K562 (cell line): Measurements from ENCODE around the gene TJP3. TPM values are rescaled to one million over a fixed set of nuclear protein-coding genes. Genes with fewer than 3 reads are reported as not detected.

Experiments
- ATAC-seq: fragments of 200-7000 bp; cut with Tn5 transposase; 3 replicates; pipeline ENCODE4 v1.9.1; 2020; ENCODE audit warnings: moderate library complexity
- BruUV-seq: library from RNA; stranded (reverse); fragments of 400-500 nt; replicated peaks from 2 replicates; lab custom pipeline; 2021; lab: Mats Ljungman, UMichigan
- CTCF ChIA-PET: fragments of 300-600 bp; formaldehyde crosslinking; extraction: SDS; loops from one replicate; lab custom pipeline; 2021; ENCODE audit warnings: low intra/inter-chr PET ratio; lab: Yijun Ruan, JAX
- POLR2A ChIA-PET: fragments of 300-600, 350-650 bp; sonication (Branson Sonifier 250); formaldehyde crosslinking; extraction: SDS; loops from one replicate; lab custom pipeline; 2021; ENCODE audit warnings: antibody characterized with exemption, inconsistent platforms; lab: Yijun Ruan, JAX
- DNase-seq, 4 experiments: peaks; one replicate each; pipeline versions ENCODE4 v3.0.0 to v3.0.0-alpha.2; 2011 to 2018; ENCODE audit warnings: low spot score in 3 of 4, mixed read lengths in 3 of 4; ENCODE audit errors: extremely low read depth in 1 of 4
- FAIRE-seq: peaks from 2 replicates; lab custom pipeline; 2011; peaks lifted over from hg19 to GRCh38; lab: Jason Lieb, UNC
- H2AFZ ChIP-seq: 2 replicates; pipeline ENCODE4 v1.6.0; 2011; ENCODE audit warnings: low read depth, low read length, control low read depth, inconsistent platforms
- H3K27ac ChIP-seq: fragments of 200-600 bp; 3 replicates; pipeline ENCODE4 v1.8.0; 2011; ENCODE audit warnings: low read depth, mild to moderate bottlenecking, control low read depth, inconsistent platforms, low read length, moderate library complexity, mixed read lengths; ENCODE audit errors: extremely low read depth
- H3K27me3 ChIP-seq, 2 experiments: fragments of 300-600 bp in 1 of 2; 2 replicates in 1 of 2; 3 replicates in 1 of 2; pipeline versions ENCODE4 v1.6.0 to v1.8.0; 2011; ENCODE audit warnings: inconsistent platforms in 2 of 2, low read length in 2 of 2, mild to moderate bottlenecking in 1 of 2, mixed read lengths in 1 of 2, moderate library complexity in 1 of 2; ENCODE audit not compliant: control insufficient read depth in 2 of 2, insufficient read depth in 2 of 2
- H3K36me3 ChIP-seq: fragments of 300-600 bp; 3 replicates; pipeline ENCODE4 v1.8.0; 2011; ENCODE audit warnings: mild to moderate bottlenecking, low read length, inconsistent platforms; ENCODE audit not compliant: control insufficient read depth, insufficient read depth
- H3K4me1 ChIP-seq, 2 experiments: fragments of 200-600 bp in 1 of 2; replicated peaks in 1 of 2; 2 replicates in 1 of 2; 3 replicates in 1 of 2; pipeline versions ENCODE4 v1.5.1 to v1.8.0; 2011; ENCODE audit warnings: inconsistent platforms in 2 of 2, low read length in 2 of 2, mild to moderate bottlenecking in 1 of 2, mixed read lengths in 1 of 2, moderate library complexity in 1 of 2; ENCODE audit not compliant: control insufficient read depth in 2 of 2, insufficient read depth in 2 of 2
- H3K4me2 ChIP-seq: 2 replicates; pipeline ENCODE4 v1.6.1; 2011; ENCODE audit warnings: low read length, control low read depth, inconsistent platforms, mixed read lengths; ENCODE audit not compliant: insufficient read depth
- H3K4me3 ChIP-seq: fragments of 200-600 bp; sonication (generic), shearing (Covaris generic); 2 replicates; pipeline ENCODE4 v1.5.1; 2016; ENCODE audit warnings: control low read depth, inconsistent platforms
- H3K79me2 ChIP-seq: fragments of 200-600 bp; 3 replicates; pipeline ENCODE4 v1.8.0; 2011; ENCODE audit warnings: low read length, inconsistent platforms; ENCODE audit not compliant: control insufficient read depth, insufficient read depth
- H3K9ac ChIP-seq, 2 experiments: 2 replicates each; pipeline versions ENCODE4 v1.6.0 to v1.6.1; 2011; ENCODE audit warnings: low read depth in 2 of 2, low read length in 2 of 2, control low read depth in 1 of 2, inconsistent platforms in 1 of 2, mild to moderate bottlenecking in 1 of 2, mixed read lengths in 1 of 2; ENCODE audit not compliant: insufficient read depth in 1 of 2
- H3K9me1 ChIP-seq: one replicate; pipeline ENCODE4 v1.6.0; 2011; ENCODE audit warnings: inconsistent platforms, mild to moderate bottlenecking, low read length, moderate library complexity; ENCODE audit not compliant: control insufficient read depth, insufficient read depth
- H3K9me3 ChIP-seq: replicated peaks from 2 replicates; pipeline ENCODE4 v1.5.1; 2011; ENCODE audit warnings: low read depth, low read length, inconsistent platforms; ENCODE audit not compliant: control insufficient read depth, insufficient read depth
- H4K20me1 ChIP-seq: replicated peaks from 2 replicates; pipeline ENCODE4 v1.6.1; 2011; ENCODE audit warnings: low read length, inconsistent platforms, mixed read lengths; ENCODE audit not compliant: control insufficient read depth, insufficient read depth
- DIDO1 ChIP-seq: fragments of 450-650 bp; IDR thresholded peaks from 2 replicates; pipeline ENCODE4 v1.6.1; 2016; ENCODE audit warnings: low read depth, missing biosample characterization, missing genetic modification characterization
- DNMT1 ChIP-seq: fragments of 450-650 bp; IDR thresholded peaks from 2 replicates; pipeline ENCODE4 v1.6.1; 2016; ENCODE audit warnings: antibody characterized with exemption, mild to moderate bottlenecking
- EP300 ChIP-seq: IDR thresholded peaks from 2 replicates; pipeline ENCODE4 v1.6.1; 2012; ENCODE audit warnings: low read length, improper control_type of control experiment
- FOS ChIP-seq: IDR thresholded peaks from 3 replicates; pipeline ENCODE4 v1.6.1; 2011; ENCODE audit not compliant: insufficient read length; ENCODE audit errors: extremely low read depth
- LARP7 ChIP-seq: fragments of 450-650 bp; IDR thresholded peaks from 2 replicates; pipeline ENCODE4 v1.6.1; 2016
- POLR2A ChIP-seq: fragments of 450-650 bp; conservative IDR thresholded peaks from 2 replicates; pipeline ENCODE4 v1.6.1; 2016
- PYGO2 ChIP-seq: fragments of 450-650 bp; IDR thresholded peaks from 2 replicates; pipeline ENCODE4 v1.6.1; 2016; ENCODE audit warnings: mild to moderate bottlenecking, missing genetic modification characterization, moderate library complexity, missing compliant biosample characterization
- RBBP5 ChIP-seq: fragments of 200-600 bp; sonication (generic); IDR thresholded peaks from 2 replicates; pipeline ENCODE4 v1.6.1; 2012; ENCODE audit warnings: borderline replicate concordance, mild to moderate bottlenecking, low read length, control low read depth, inconsistent platforms; ENCODE audit not compliant: insufficient read depth, poor library complexity, severe bottlenecking
- WHSC1 ChIP-seq: IDR thresholded peaks from one replicate; pipeline ENCODE4 v1.6.1; 2012; ENCODE audit warnings: low read length, control low read depth, inconsistent platforms
- ZEB2 ChIP-seq: fragments of 450-650 bp; IDR thresholded peaks from 2 replicates; pipeline ENCODE4 v1.6.1; 2016
- ZNF507 ChIP-seq: conservative IDR thresholded peaks from 2 replicates; pipeline ENCODE4 v1.6.1; 2017; ENCODE audit warnings: missing genetic modification characterization, missing compliant biosample characterization
- ZNF583 ChIP-seq: fragments of 250-450 bp; sonication (Bioruptor Pico); IDR thresholded peaks from 2 replicates; pipeline ENCODE4 v1.4.0; 2020
- ZNF589 ChIP-seq: fragments of 200-800 bp; sonication (Bioruptor generic); IDR thresholded peaks from 2 replicates; pipeline ENCODE4 v1.6.1; 2016; ENCODE audit warnings: low read depth, missing genetic modification characterization, missing compliant biosample characterization
- ZNF76 ChIP-seq: fragments of 250-450 bp; sonication (Bioruptor Pico); IDR thresholded peaks from 2 replicates; pipeline ENCODE4 v1.4.0; 2020; ENCODE audit warnings: mild to moderate bottlenecking, moderate library complexity, borderline replicate concordance
- WGBS: fragments of 100-300 bp; shearing (Covaris generic); methylation state at CpG from one replicate; pipeline ENCODE4 v1.1.6; 2016; ENCODE audit warnings: low coverage, mixed read lengths; ENCODE audit not compliant: insufficient coverage; ENCODE audit errors: missing lambda C conversion rate; 5-methylcytosine and 5-hydroxymethylcytosine counted together
- in situ Hi-C: fragments of 300-500 bp; cut with MboI; formaldehyde crosslinking; loops from 4 replicates; pipeline ENCODE4 v1.15.0; 2018; ENCODE audit warnings: inconsistent platforms, mixed read lengths
- intact Hi-C: fragments of 100-400 bp; cut with micrococcal nuclease; formaldehyde crosslinking; loops from 2 replicates; pipeline ENCODE4 v1.14.2; 2022
- polyA plus RNA-seq, 8 experiments: library from polyadenylated mRNA; depleted of rRNA in 4 of 8; stranded (reverse) in 5 of 8; unstranded in 3 of 8; fragments of >200 nt; fragmentation: Nextera tagmentation in 2 of 8; fragmentation: Illumina TruSeq in 1 of 8; extraction: Ambion mirVana in 2 of 8; extraction: Trizol in 1 of 8; gene quantifications; 2 replicates each; pipeline versions ENCODE4 v1.2.1 to v1.2.3, GENCODE V29; 2011 to 2014; ENCODE audit warnings: inconsistent platforms in 1 of 8, missing spikeins in 1 of 8
- total RNA-seq, 7 experiments: library from RNA; depleted of rRNA in 6 of 7; stranded (reverse); fragments of >200 nt in 6 of 7; fragmentation: Illumina TruSeq in 2 of 7; extraction: Trizol in 2 of 7; gene quantifications; 2 replicates each; pipeline versions ENCODE4 v1.2.1 to v1.2.3, GENCODE V29; 2011 to 2021; ENCODE audit warnings: low replicate concordance in 1 of 7
- TF ChIP-seq, protein P1 (sequence below), 2 experiments: fragments of 450-650 bp in 1 of 2; IDR thresholded peaks; 2 replicates each; pipeline ENCODE4 v1.6.1; 2011 to 2017; ENCODE audit warnings: low read depth in 2 of 2, antibody characterized with exemption in 1 of 2, borderline replicate concordance in 1 of 2, low read length in 1 of 2, mild to moderate bottlenecking in 1 of 2, mixed read lengths in 1 of 2; ENCODE audit not compliant: control insufficient read depth in 1 of 2
- TF ChIP-seq, protein P2 (sequence below): sonication (generic); formaldehyde crosslinking; IDR thresholded peaks from 2 replicates; pipeline ENCODE4 v1.8.1; 2023; ENCODE audit warnings: mild to moderate bottlenecking, missing genetic modification reagents

TJP3 gene
- total and polyA plus RNA-seq, 9 of the 15 experiments (the other 6 are each of a cell fraction or from before 2014, with no cell fraction given): 0.11 to 2.4 (median 0.57) TPM; not detected in 1

DNA sequence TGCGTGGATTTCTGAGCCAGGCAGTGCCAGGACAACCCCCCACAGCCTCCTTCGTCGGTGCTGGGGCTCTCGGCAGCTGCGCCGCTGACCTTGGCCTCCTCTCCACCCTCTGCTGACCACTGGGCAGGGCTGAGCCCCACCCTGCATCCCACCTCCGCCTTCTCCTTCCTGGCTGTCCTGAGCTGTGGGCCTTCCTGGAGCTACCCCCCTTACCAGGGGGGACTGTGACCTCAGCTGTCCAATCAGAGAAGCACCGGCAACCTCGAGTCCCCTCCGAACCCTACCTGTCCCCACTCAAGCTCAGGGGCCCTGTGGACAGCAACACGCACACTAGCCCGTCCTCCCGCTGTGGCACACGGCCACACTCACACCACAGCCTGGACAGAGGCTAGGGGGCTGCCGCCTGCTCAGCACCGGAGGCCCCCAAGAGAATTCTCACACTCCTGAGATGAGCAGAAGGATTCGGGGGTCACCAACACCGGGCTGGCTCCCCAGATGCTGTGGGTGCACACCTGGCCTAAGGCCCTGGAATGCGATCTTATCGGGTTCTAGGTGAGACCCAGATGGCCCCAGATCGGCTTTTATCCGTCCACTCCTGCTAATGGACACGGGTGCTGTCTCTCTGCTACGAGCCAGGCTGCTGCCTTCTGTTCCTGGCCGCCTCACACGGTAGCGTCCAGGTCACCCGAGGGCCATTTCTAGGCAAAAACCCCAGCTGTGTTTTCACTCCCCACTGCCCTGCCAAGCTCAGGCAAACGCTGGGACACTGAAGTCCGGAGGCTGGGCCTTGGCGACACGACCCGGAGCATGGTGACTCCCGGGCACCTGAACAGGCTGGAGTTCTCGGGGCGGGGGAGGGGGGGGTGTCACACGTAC is 49.1 kb upstream of the TJP3 start:
- H3K36me3 ChIP-seq: peaks cover 69% of the 10 kb centered on the region; the same call in 2 of the 3 replicates
- ChIA-PET CTCF (no interaction called here), POLR2A (interaction anchor here (0.6 to 3.5 kb wide), 2 partner anchors 12 to 294 kb away, joined by 3 to 16 read pairs; no protein-coding TSS in a partner anchor)
- FAIRE-seq: no peak
- H3K4me2 ChIP-seq: no peak overlapping the region
- no TSS peak for BruUV-seq
- H3K27ac ChIP-seq: no peak overlapping the region
- in situ Hi-C loops: loop anchor here (5.0 kb wide), 1 partner anchor 188 kb away; no protein-coding TSS in a partner anchor
- no peak overlapping the region for H2AFZ ChIP-seq
- H3K9me3 ChIP-seq: no peaks in the 10 kb centered on the region
- no peak for DNase-seq
- no peaks in the 10 kb centered on the region for H4K20me1 ChIP-seq
- H3K9me1 ChIP-seq: no peaks in the 10 kb centered on the region
- peak overlapping the region in 1 of 2 experiments; percentile 4; a peak in 2 of 4 replicates for H3K9ac ChIP-seq
- WGBS: 93% methylated on average over 33 of the region's 37 CpGs
- no peaks in the 10 kb centered on the region for H3K27me3 ChIP-seq
- intact Hi-C loops: no loop called here
- ATAC-seq: no peak
- no peaks in the 10 kb centered on the region for H3K79me2 ChIP-seq
- H3K4me1 ChIP-seq: peaks cover 0 to 41% of the 10 kb centered on the region in 2 experiments; a peak in 2 of 5 replicates
- no peak overlapping the region for H3K4me3 ChIP-seq
- TF ChIP-seq FOS (no peak), POLR2A (no peak), ZNF589 (CRISPR knock-in tag) (no peak), RBBP5 (no peak), ZNF583 (CRISPR knock-in tag) (no peak), DNMT1 (no peak), ZNF507 (tag) (no peak), ZEB2 (no peak), LARP7 (no peak), WHSC1 (no peak), ZNF76 (CRISPR knock-in tag) (no peak), DIDO1 (tag) (no peak), EP300 (no peak), PYGO2 (tag) (no peak)
- TF ChIP-seq, protein P1, sequence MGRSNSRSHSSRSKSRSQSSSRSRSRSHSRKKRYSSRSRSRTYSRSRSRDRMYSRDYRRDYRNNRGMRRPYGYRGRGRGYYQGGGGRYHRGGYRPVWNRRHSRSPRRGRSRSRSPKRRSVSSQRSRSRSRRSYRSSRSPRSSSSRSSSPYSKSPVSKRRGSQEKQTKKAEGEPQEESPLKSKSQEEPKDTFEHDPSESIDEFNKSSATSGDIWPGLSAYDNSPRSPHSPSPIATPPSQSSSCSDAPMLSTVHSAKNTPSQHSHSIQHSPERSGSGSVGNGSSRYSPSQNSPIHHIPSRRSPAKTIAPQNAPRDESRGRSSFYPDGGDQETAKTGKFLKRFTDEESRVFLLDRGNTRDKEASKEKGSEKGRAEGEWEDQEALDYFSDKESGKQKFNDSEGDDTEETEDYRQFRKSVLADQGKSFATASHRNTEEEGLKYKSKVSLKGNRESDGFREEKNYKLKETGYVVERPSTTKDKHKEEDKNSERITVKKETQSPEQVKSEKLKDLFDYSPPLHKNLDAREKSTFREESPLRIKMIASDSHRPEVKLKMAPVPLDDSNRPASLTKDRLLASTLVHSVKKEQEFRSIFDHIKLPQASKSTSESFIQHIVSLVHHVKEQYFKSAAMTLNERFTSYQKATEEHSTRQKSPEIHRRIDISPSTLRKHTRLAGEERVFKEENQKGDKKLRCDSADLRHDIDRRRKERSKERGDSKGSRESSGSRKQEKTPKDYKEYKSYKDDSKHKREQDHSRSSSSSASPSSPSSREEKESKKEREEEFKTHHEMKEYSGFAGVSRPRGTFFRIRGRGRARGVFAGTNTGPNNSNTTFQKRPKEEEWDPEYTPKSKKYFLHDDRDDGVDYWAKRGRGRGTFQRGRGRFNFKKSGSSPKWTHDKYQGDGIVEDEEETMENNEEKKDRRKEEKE (IDR thresholded peaks at IDR 0.05; ENCODE audit: borderline replicate concordance in 1 of 2, control insufficient read depth in 1 of 2, low read depth in 2 of 2, low read length in 1 of 2): no peak
- TF ChIP-seq, protein P2, sequence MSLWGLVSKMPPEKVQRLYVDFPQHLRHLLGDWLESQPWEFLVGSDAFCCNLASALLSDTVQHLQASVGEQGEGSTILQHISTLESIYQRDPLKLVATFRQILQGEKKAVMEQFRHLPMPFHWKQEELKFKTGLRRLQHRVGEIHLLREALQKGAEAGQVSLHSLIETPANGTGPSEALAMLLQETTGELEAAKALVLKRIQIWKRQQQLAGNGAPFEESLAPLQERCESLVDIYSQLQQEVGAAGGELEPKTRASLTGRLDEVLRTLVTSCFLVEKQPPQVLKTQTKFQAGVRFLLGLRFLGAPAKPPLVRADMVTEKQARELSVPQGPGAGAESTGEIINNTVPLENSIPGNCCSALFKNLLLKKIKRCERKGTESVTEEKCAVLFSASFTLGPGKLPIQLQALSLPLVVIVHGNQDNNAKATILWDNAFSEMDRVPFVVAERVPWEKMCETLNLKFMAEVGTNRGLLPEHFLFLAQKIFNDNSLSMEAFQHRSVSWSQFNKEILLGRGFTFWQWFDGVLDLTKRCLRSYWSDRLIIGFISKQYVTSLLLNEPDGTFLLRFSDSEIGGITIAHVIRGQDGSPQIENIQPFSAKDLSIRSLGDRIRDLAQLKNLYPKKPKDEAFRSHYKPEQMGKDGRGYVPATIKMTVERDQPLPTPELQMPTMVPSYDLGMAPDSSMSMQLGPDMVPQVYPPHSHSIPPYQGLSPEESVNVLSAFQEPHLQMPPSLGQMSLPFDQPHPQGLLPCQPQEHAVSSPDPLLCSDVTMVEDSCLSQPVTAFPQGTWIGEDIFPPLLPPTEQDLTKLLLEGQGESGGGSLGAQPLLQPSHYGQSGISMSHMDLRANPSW (CRISPR knock-in tag): no peak
